GM12873 (cell line): Measurements from ENCODE around the gene COL23A1.

ENCODE experiments used
- CTCF ChIP-seq: IDR thresholded peaks from 2 replicates; pipeline ENCODE4 v1.5.1; 2012; ENCODE audit warnings: low read depth, mild to moderate bottlenecking, moderate library complexity, low read length, control low read depth; ENCODE audit not compliant: insufficient read depth; ENCODE audit errors: missing control alignments

Gene COL23A1

GRCh38 chr5:178202541-178202940 lies 387.7 kb downstream of the COL23A1 start:
- TF ChIP-seq CTCF = no peak

GRCh38 chr5:178201927-178202235 lies 388.3 kb downstream of the COL23A1 start:
- TF ChIP-seq CTCF = no peak

GRCh38 chr5:178201221-178201926 lies 388.8 kb downstream of the COL23A1 start:
- TF ChIP-seq CTCF = no peak

GRCh38 chr5:178199581-178200434 lies 390.4 kb downstream of the COL23A1 start:
- TF ChIP-seq CTCF = no peak

- TF ChIP-seq CTCF = no peak
Measured at GRCh38 chr5:178198706-178199105, 391.5 kb downstream of the COL23A1 start.

- TF ChIP-seq CTCF = peak; percentile 63
Measured at GRCh38 chr5:178196986-178197385, 393.2 kb downstream of the COL23A1 start.

GRCh38 chr5:178196281-178196812 lies 393.8 kb downstream of the COL23A1 start:
- no peak for TF ChIP-seq CTCF
